ENCODE data around the gene IKBKG.
"Not testable (repeated sequence)": the region's sequence is repeated elsewhere in the genome, so short reads cannot be mapped to it uniquely, and the experiment has no call there.

GRCh38 chrX:154558896-154559295 lies 11.5 kb downstream of the IKBKG start:
- TF ChIP-seq EZH2 (IDR thresholded peaks at IDR 0.05); POLR2AphosphoS5 (IDR thresholded peaks at IDR 0.05; ENCODE audit: borderline replicate concordance, low read depth, low read length); FOXP2 (optimal IDR thresholded peaks at IDR 0.05; ENCODE audit: control extremely low read depth, extremely low read length, insufficient read depth): not testable (repeated sequence)
